Keratinocyte (primary cell): ENCODE results near the gene FAM174B. TPM values are rescaled to one million over a fixed set of nuclear protein-coding genes. Genes with fewer than 3 reads are reported as not detected.

Experiments used
- DNase-seq: peaks from one replicate; pipeline ENCODE4 v3.0.0-alpha.2; 2011; ENCODE audit warnings: low read depth, missing footprints, low spot score
- FAIRE-seq: peaks from 2 replicates; lab custom pipeline; 2011; peaks lifted over from hg19 to GRCh38; lab: Jason Lieb, UNC
- H2AFZ ChIP-seq: 2 replicates; pipeline ENCODE4 v1.6.0; 2012; ENCODE audit warnings: low read length, control low read depth, inconsistent platforms; ENCODE audit not compliant: control insufficient read depth
- H3K27ac ChIP-seq: 2 replicates; pipeline ENCODE4 v1.5.1; 2011; ENCODE audit warnings: low read length; ENCODE audit not compliant: control insufficient read depth, insufficient read depth
- H3K27me3 ChIP-seq: 3 replicates; pipeline ENCODE4 v1.6.0; 2011; ENCODE audit warnings: low read length; ENCODE audit not compliant: control insufficient read depth, insufficient read depth; ENCODE audit errors: extremely low read depth
- H3K36me3 ChIP-seq, 2 experiments: 2 replicates in 1 of 2; 3 replicates in 1 of 2; pipeline ENCODE4 v1.5.1; 2011; ENCODE audit warnings: low read length in 2 of 2, mild to moderate bottlenecking in 1 of 2; ENCODE audit not compliant: control insufficient read depth in 2 of 2, insufficient read depth in 2 of 2; ENCODE audit errors: extremely low read depth in 1 of 2
- H3K4me1 ChIP-seq: 3 replicates; pipeline ENCODE4 v1.5.1; 2011; ENCODE audit warnings: low read length; ENCODE audit not compliant: control insufficient read depth, insufficient read depth; ENCODE audit errors: extremely low read depth
- H3K4me2 ChIP-seq: 3 replicates; pipeline ENCODE4 v1.6.0; 2011; ENCODE audit warnings: low read depth, low read length; ENCODE audit not compliant: control insufficient read depth, insufficient read depth; ENCODE audit errors: extremely low read depth
- H3K4me3 ChIP-seq, 3 experiments: fragments of 200-600 bp in 1 of 3; sonication (generic) in 1 of 3; 2 replicates in 2 of 3; 3 replicates in 1 of 3; pipeline ENCODE4 v1.5.1; 2011 to 2016; ENCODE audit warnings: low read length in 3 of 3, mild to moderate bottlenecking in 3 of 3, control low read depth in 2 of 3, inconsistent platforms in 1 of 3, low read depth in 1 of 3, mixed read lengths in 1 of 3, mixed run types in 1 of 3, moderate library complexity in 1 of 3; ENCODE audit not compliant: control insufficient read depth in 2 of 3, insufficient read depth in 2 of 3; ENCODE audit errors: extremely low read depth in 1 of 3
- H3K79me2 ChIP-seq: 2 replicates; pipeline ENCODE4 v1.6.0; 2012; ENCODE audit warnings: low read length; ENCODE audit not compliant: control insufficient read depth, insufficient read depth
- H3K9ac ChIP-seq: 3 replicates; pipeline ENCODE4 v1.6.0; 2011; ENCODE audit warnings: low read length; ENCODE audit not compliant: control insufficient read depth, insufficient read depth; ENCODE audit errors: extremely low read depth
- H3K9me1 ChIP-seq: 3 replicates; pipeline ENCODE4 v1.6.0; 2011; ENCODE audit warnings: low read length; ENCODE audit not compliant: control insufficient read depth, insufficient read depth; ENCODE audit errors: extremely low read depth
- H3K9me3 ChIP-seq: 2 replicates; pipeline ENCODE4 v1.5.1; 2012; ENCODE audit warnings: low read depth, low read length; ENCODE audit not compliant: control insufficient read depth
- H4K20me1 ChIP-seq: 3 replicates; pipeline ENCODE4 v1.6.0; 2011; ENCODE audit warnings: low read length; ENCODE audit not compliant: control insufficient read depth, insufficient read depth; ENCODE audit errors: extremely low read depth
- EZH2 ChIP-seq: IDR thresholded peaks from one replicate; pipeline ENCODE4 v1.6.1; 2012; ENCODE audit warnings: inconsistent platforms, mild to moderate bottlenecking, low read length, moderate library complexity
- dilution Hi-C: fragments of 300-500 bp; cut with MboI; formaldehyde crosslinking; loops from one replicate; pipeline ENCODE4 v1.7.0; 2020; ENCODE audit warnings: low sequenced_read_pairs; ENCODE audit not compliant: extremely low pct_ligation_motif_present
- polyA plus RNA-seq, 5 experiments: library from polyadenylated mRNA; depleted of rRNA in 3 of 5; stranded (reverse) in 3 of 5; stranded (forward) in 1 of 5; unstranded in 1 of 5; fragments of >200 nt; gene quantifications; 1 replicate in 1 of 5; 2 replicates in 3 of 5; 3 replicates in 1 of 5; pipeline versions ENCODE4 v1.2.1 to v1.2.3, GENCODE V29; 2011 to 2012; ENCODE audit warnings: missing spikeins in 2 of 5, low read depth in 1 of 5, low replicate concordance in 1 of 5
- TF ChIP-seq, protein P1 (sequence below), 3 experiments: IDR thresholded peaks in 1 of 3; conservative IDR thresholded peaks in 1 of 3; optimal IDR thresholded peaks in 1 of 3; 2 replicates in 2 of 3; 3 replicates in 1 of 3; pipeline versions ENCODE3 to v1.5.1; 2011; ENCODE audit warnings: low read length in 3 of 3, mild to moderate bottlenecking in 3 of 3, moderate library complexity in 2 of 3, control low read depth in 1 of 3, inconsistent platforms in 1 of 3; ENCODE audit not compliant: insufficient read depth in 2 of 3; ENCODE audit errors: extremely low read depth in 1 of 3

FAM174B gene
- polyA plus RNA-seq, 1 donor (not counting 4 experiments of a cell fraction or from before 2014, with no cell fraction given): 0.73 TPM

- no peak overlapping the region for H2AFZ ChIP-seq
- H3K79me2 ChIP-seq: no peaks in the 10 kb centered on the region
- peaks cover 4% of the 10 kb centered on the region for H3K27me3 ChIP-seq
- DNase-seq: no peak
- H3K9me3 ChIP-seq: no peaks in the 10 kb centered on the region
- no peak overlapping the region for H3K9ac ChIP-seq
- H3K4me2 ChIP-seq: no peak overlapping the region
- dilution Hi-C loops: no loop called here
- TF ChIP-seq EZH2: no peak
- TF ChIP-seq, protein P1, sequence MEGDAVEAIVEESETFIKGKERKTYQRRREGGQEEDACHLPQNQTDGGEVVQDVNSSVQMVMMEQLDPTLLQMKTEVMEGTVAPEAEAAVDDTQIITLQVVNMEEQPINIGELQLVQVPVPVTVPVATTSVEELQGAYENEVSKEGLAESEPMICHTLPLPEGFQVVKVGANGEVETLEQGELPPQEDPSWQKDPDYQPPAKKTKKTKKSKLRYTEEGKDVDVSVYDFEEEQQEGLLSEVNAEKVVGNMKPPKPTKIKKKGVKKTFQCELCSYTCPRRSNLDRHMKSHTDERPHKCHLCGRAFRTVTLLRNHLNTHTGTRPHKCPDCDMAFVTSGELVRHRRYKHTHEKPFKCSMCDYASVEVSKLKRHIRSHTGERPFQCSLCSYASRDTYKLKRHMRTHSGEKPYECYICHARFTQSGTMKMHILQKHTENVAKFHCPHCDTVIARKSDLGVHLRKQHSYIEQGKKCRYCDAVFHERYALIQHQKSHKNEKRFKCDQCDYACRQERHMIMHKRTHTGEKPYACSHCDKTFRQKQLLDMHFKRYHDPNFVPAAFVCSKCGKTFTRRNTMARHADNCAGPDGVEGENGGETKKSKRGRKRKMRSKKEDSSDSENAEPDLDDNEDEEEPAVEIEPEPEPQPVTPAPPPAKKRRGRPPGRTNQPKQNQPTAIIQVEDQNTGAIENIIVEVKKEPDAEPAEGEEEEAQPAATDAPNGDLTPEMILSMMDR (optimal IDR thresholded peaks at IDR 0.05 in 1 of 3, IDR thresholded peaks at IDR 0.05 in 1 of 3, conservative IDR thresholded peaks at IDR 0.05 in 1 of 3; ENCODE audit: extremely low read depth in 1 of 3, insufficient read depth in 2 of 3, low read length in 3 of 3): no peak
- no peaks in the 10 kb centered on the region for H3K36me3 ChIP-seq
- H3K4me3 ChIP-seq: no peak overlapping the region
- no peaks in the 10 kb centered on the region for H3K4me1 ChIP-seq
- no peaks in the 10 kb centered on the region for H3K9me1 ChIP-seq
- H3K27ac ChIP-seq: no peak overlapping the region
- H4K20me1 ChIP-seq: no peaks in the 10 kb centered on the region
- FAIRE-seq: no peak
Measured at GRCh38 chr15:92664178-92664900, 8.8 kb upstream of the FAM174B start.

DNA sequence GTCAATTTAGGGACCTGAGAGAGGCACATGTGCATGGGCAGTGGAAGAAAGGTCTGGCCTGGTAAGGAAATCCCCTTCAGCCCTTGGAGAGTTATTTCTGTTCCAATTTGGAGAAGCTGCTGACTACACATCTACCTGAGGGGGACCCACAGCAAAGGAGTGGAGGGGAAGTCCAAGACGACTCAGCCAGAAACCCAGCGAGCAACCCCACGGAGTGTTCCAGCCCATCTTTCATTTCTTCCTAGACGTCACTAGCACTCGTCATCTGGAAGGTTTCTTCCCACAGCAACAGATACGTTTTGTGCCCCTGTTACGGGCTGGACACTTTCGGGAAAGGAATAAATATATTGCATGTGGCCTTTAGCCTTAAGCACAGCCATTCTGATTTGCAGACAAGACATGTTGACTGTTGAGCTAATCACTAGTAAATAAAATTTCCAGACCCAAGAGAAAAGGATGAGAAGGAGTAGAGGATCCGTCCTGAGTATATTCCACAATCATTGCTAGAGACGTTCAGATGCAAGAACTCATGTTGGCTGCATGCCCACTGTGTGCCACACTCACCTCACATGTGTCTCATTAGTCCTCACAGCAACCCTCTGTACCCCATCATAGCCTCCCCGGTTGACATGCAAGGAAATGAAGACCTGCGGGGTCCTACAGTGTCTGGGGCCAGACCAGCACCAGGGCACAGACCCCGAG is 7.8 kb upstream of the FAM174B start:
- H4K20me1 ChIP-seq: no peaks in the 10 kb centered on the region
- H3K4me2 ChIP-seq: no peak overlapping the region
- H3K79me2 ChIP-seq: no peaks in the 10 kb centered on the region
- H3K36me3 ChIP-seq: no peaks in the 10 kb centered on the region
- dilution Hi-C loops: no loop called here
- H3K27ac ChIP-seq: no peak overlapping the region
- H3K9ac ChIP-seq: no peak overlapping the region
- no peak for TF ChIP-seq EZH2
- no peak overlapping the region for H3K4me3 ChIP-seq
- H3K27me3 ChIP-seq: peaks cover 4% of the 10 kb centered on the region
- H3K9me1 ChIP-seq: no peaks in the 10 kb centered on the region
- DNase-seq (no peak), FAIRE-seq (no peak)
- no peak overlapping the region for H2AFZ ChIP-seq
- no peaks in the 10 kb centered on the region for H3K9me3 ChIP-seq
- no peaks in the 10 kb centered on the region for H3K4me1 ChIP-seq
